ENCODE results near the gene MON2. TPM values are rescaled to one million over a fixed set of nuclear protein-coding genes. Genes with fewer than 3 reads are reported as not detected.

MON2 gene
- total and polyA plus RNA-seq, 2 of the 13 experiments (the other 11 are each of a cell fraction or from before 2014, with no cell fraction given): 10.5 to 24.8 TPM

- TF ChIP-seq, protein P1, sequence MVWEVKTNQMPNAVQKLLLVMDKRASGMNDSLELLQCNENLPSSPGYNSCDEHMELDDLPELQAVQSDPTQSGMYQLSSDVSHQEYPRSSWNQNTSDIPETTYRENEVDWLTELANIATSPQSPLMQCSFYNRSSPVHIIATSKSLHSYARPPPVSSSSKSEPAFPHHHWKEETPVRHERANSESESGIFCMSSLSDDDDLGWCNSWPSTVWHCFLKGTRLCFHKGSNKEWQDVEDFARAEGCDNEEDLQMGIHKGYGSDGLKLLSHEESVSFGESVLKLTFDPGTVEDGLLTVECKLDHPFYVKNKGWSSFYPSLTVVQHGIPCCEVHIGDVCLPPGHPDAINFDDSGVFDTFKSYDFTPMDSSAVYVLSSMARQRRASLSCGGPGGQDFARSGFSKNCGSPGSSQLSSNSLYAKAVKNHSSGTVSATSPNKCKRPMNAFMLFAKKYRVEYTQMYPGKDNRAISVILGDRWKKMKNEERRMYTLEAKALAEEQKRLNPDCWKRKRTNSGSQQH (CRISPR knock-in tag; IDR thresholded peaks at IDR 0.05; ENCODE audit: low read depth): no peak
- no peak for TF ChIP-seq HIVEP1 (CRISPR knock-in tag; IDR thresholded peaks at IDR 0.05)
- TF ChIP-seq LRRFIP1 (CRISPR knock-in tag; conservative IDR thresholded peaks at IDR 0.05): no peak
- TF ChIP-seq ZNF724P (CRISPR knock-in tag; IDR thresholded peaks at IDR 0.05; ENCODE audit: borderline replicate concordance): peak; percentile 71; the same call in 1 of the 2 replicates
- TF ChIP-seq CBX2 (IDR thresholded peaks at IDR 0.05; ENCODE audit: low read depth, low read length): no peak
- TF ChIP-seq CBX2 (CRISPR knock-in tag; IDR thresholded peaks at IDR 0.05; ENCODE audit: low read depth): no peak; the same call in 1 of the 2 replicates
- no peak for TF ChIP-seq ZC3H13 (CRISPR knock-in tag; IDR thresholded peaks at IDR 0.05)
- peak; percentile 33; the same call in 1 of the 2 replicates for TF ChIP-seq ZNF607 (CRISPR knock-in tag; IDR thresholded peaks at IDR 0.05; ENCODE audit: borderline replicate concordance)
- no peak for TF ChIP-seq XBP1 (CRISPR knock-in tag; IDR thresholded peaks at IDR 0.05)
- no peak; the same call in 1 of the 2 replicates for TF ChIP-seq CBX5 (CRISPR knock-in tag; IDR thresholded peaks at IDR 0.05; ENCODE audit: borderline replicate concordance)
- no peak for TF ChIP-seq ATF7 (IDR thresholded peaks at IDR 0.05)
- peak; percentile 60; the same call in 1 of the 2 replicates for TF ChIP-seq ATF7 (CRISPR knock-in tag; IDR thresholded peaks at IDR 0.05)
- no peak for TF ChIP-seq ADNP (CRISPR knock-in tag; IDR thresholded peaks at IDR 0.05)
- no peak for TF ChIP-seq ZNF713 (CRISPR knock-in tag; IDR thresholded peaks at IDR 0.05)
- no peak for TF ChIP-seq NCOA5 (CRISPR knock-in tag; IDR thresholded peaks at IDR 0.05)
- peak; percentile 65; the same call in 1 of the 2 replicates for TF ChIP-seq ZNF331 (CRISPR knock-in tag; IDR thresholded peaks at IDR 0.05)
- TF ChIP-seq AGO1 (IDR thresholded peaks at IDR 0.05; ENCODE audit: low read depth, low read length, poor library complexity, severe bottlenecking): no peak
- TF ChIP-seq ZC3H4 (CRISPR knock-in tag; IDR thresholded peaks at IDR 0.05; ENCODE audit: borderline replicate concordance): no peak
- TF ChIP-seq, protein P2, sequence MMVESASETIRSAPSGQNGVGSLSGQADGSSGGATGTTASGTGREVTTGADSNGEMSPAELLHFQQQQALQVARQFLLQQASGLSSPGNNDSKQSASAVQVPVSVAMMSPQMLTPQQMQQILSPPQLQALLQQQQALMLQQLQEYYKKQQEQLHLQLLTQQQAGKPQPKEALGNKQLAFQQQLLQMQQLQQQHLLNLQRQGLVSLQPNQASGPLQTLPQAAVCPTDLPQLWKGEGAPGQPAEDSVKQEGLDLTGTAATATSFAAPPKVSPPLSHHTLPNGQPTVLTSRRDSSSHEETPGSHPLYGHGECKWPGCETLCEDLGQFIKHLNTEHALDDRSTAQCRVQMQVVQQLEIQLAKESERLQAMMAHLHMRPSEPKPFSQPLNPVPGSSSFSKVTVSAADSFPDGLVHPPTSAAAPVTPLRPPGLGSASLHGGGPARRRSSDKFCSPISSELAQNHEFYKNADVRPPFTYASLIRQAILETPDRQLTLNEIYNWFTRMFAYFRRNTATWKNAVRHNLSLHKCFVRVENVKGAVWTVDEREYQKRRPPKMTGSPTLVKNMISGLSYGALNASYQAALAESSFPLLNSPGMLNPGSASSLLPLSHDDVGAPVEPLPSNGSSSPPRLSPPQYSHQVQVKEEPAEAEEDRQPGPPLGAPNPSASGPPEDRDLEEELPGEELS (CRISPR knock-in tag; IDR thresholded peaks at IDR 0.05): peak; percentile 41; the same call in 1 of the 2 replicates
Observed at GRCh38 chr12:62466594-62467491, at the start of gene MON2 (continued).
